Measurements from ENCODE around the gene SPON1.

Gene SPON1

DNA sequence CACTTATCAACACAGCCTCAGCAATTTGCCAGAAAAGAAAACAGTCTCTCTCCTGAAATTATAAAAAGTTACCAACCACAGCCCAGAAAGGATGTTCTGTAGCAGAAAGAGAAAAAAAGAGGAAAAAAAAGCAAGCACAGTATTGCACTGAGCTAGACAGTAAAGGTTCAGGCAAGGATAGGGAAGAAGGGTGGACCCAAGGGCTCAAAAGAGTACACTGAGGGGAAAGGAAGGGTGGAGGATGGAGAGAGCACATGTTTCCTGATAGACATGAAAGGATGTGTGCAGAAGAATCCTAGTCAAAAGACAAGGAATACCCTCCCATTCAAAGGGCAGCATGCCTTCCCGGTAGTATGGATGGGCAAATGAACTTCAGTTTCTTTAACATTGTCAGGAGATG is 337.4 kb downstream of the SPON1 start:
- DNase-seq = no peak

DNA sequence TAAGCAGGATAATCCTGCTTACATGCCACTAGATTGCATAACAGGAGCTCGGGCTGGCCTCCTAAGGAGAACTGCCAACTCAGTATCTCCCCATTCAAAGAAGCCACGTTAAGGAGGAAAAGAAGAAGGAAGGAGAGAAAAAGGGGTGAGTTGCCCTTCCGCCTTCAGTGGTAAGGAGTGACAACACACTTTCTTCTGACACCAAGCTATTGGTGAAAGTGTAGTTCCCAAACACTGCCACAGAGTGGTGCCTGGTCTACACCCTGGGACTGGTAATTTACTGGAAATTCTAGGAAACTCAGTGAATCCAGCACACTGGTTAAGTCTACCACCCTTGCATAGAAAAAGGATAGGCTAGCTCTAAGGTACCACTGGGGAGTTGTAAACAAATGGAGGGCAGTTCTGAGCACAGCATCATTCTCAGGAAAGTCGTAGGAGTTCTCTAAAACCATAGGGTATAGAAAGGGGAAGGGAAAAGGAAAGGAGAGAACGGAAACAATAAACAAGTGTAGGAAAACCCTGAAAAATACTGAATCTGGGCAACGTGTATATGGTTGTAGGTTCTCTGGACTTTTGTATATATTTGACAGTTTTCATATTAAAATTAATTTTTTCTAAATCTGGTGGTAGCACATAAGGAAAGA is 338.3 kb downstream of the SPON1 start:
- DNase-seq = peak; percentile 51

DNA sequence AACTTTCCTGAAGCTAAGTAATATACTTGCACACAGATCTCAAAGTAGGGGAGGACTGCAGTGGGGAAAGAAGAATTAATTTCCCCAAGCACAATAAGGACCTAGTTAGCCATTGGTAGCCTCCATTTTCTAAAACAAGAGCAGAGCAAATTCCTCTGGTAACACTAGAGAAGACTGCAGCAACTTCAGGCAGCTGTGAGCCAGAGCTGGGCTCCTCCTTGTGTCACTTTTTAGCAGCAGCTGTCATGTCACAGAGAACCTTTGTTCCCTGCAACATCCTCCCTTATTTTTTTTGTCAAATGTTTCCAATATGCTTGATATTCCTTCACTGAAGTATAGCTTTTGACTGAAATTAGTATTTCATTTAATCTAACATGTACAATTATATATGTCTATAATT is 342.1 kb downstream of the SPON1 start:
- DNase-seq = no peak

DNA sequence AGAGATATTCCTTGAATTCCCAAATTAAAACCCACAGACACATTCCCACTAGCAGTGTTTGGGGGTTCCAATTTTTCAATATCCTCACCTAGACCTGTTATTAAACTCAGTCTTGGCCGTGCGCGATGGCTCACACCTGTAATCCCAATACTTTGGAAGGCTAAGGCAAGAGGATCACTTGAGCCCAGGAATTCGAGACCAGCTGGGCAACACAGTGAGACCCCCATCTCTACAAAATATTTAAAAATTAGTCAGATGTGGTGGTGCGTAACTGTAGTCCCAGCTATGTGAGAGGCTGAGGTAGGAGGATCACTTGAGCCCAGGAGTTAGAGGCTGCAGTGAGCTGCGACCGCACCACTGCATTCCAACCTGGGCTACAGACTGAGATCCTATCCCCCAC is 343.1 kb downstream of the SPON1 start:
- DNase-seq = no peak

DNA sequence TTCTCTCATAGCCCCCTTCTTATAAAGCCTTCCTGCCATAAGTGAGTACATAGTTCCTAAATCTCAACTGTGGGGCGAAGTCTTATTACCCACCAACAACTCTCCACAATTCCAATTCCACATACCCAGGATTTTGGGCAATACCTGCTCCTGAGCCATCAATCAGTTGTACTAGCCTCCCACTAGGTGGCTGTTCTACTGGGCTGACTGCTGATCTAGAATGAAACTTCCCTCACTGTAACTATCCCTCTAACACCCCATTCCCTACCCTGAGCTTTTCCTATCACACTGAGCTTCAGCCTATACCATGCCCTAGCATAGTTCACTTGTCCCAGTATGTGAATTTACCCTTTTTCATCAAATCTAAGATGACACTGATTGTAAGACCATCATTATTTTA is 344.0 kb downstream of the SPON1 start:
- DNase-seq = no peak

DNA sequence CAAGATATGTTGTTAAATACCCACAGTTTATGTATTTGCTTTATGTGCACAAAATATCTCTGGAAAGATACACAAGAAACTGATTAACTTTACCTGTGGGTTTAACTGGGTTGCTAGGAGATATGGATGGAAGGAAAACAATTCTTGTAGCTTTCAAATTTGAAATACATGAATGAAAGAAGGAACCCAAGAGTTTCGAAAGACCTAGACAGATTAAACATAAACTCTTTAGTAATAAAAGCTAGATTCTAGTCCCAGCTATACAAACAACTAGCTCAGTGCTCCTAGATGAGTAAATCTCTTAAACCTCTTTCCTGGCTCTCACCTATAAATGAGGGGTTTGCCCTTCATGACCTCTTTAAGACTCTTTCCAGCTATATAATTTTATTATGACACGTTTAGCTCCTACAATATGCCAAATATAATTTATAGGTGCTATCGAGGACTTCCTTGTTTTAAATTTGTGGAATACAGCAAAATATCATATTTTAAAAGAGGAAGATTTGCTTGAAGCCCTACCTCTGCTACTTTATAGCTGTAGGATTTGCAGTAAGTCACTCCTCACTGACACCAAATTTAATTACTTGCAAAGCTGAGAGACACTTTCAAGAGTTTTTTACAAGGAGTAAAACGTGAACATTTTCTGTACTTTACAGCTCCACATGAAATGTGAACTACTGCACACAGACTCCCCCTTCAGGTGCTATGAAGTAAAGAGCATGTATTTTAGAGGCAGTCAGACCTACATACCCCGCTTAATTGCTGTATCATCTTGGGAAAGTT is 345.8 kb downstream of the SPON1 start:
- DNase-seq = peak; percentile 36

DNA sequence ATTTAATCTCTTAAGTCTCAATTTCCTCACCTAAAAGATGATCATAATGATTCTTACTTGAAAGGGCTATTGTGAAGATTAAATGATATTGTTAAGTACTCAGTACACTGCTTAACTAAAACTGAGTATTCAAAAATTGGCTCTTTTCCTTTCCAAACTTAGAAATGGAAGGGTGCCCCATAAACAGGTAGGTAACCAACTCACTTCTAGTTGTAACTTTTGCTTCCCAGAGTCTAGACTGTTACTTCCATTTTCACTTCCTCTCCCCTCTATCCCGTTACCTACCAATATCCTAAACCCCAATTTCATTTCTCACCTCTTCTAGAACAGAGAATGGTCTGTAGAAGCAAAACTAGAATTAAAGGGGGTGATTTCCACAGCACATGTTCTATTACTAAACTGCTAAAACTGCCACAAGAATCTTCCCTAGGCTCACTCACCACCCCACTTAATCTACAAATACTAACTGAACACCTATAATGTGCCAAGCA is 346.4 kb downstream of the SPON1 start:
- no peak for DNase-seq

DNA sequence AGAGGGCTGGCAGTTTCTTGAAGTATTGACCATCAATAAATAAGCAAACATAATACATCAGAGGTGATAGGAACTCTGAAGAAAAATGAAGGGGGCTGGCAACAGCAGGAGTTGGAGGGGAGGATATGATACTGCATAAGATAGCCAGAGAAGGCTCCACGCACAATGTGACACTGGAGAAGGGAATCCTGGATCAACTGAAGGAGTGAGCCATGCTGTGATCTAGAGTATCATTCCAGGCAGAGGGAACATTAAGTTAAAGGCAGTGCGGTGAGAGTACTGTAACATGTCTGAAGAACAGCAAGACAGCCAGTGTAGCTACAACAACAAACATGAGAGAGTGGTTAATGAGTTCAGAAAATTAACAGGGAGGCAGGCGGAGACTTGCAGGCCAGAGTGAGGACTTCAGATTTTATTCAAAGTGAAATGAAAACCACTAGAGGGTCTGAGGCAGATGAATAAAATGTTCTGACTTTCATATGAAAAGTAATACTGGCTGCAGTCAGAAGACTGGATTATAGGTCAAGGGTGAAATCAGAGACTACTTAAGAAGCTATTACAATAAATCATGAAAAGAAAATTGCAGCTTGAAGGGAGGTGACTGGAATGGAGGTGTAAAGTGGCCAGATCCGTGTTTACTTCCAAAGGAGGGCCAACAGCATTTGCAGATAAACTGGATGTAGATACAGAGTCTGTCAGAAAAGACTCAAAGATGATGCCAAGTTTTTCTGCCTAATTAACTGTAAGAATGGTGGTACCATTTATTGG is 347.1 kb downstream of the SPON1 start:
- no peak for DNase-seq

DNA sequence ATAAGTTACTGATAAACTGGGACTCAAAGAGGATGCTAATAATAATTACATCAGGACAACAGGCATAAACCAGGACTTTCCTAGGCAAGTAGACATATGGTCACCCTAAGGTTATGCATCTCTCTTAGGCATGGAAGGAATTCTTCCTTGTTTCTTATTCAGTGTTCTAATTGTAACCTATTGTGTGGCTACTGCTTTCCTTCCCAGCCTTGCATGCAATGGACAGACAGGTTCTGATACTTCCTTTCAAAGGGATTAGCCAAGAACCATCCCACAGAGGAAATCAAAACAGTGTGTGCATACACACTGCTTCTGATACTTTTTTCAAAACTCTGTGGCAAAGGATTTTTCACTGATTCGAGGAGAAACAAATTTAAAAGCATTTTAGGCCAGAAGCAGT is 348.2 kb downstream of the SPON1 start:
- DNase-seq = no peak

DNA sequence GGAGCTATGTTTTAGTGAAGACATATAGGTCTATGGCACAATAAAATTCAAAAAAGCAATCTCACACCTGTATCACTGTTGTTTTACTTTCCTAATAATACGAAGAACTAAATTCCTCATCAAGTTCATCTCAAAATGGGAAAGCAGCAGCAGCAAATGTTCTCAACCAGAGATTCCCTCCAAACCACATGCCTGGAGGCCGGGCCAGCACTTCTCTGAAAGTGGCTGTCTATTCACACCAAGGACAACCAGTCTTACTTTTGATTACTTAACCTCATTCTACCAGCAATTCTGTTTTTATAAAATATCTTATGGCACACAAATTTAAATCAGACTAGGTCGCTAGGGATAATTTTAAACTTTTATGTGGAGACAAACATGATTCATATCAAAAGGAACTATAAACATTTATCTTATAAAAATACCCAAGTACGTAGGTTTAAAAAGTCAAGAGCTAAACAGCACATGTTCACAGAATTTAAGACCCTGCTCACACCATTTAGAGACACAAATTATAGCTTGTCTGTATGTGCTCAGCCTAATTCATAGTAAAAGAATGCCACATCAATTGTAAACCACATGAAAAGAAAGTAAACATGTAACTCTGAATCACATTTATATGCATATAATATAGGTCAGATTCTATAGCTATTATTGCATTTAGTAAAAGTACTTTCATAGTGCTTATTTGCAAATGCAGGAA is 350.4 kb downstream of the SPON1 start:
- DNase-seq = no peak

DNA sequence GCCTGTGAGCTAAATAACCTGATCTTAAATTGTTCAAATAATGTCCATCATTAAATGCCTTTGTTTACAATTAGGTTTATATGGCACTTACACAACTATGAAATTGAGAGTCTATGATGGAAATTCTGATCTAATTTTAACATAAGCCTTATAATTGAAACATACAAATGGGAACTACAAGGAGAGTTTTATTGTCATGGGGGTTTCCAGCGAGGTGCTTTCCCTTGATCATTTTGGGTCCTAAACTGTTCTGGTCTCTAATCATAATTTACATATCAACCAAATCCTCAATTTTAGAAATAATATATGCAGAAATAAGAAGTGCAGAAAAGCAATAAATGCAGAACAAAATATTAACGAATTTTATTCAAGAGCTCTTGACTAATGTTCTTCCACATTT is 351.6 kb downstream of the SPON1 start:
- DNase-seq = peak; percentile 14

DNA sequence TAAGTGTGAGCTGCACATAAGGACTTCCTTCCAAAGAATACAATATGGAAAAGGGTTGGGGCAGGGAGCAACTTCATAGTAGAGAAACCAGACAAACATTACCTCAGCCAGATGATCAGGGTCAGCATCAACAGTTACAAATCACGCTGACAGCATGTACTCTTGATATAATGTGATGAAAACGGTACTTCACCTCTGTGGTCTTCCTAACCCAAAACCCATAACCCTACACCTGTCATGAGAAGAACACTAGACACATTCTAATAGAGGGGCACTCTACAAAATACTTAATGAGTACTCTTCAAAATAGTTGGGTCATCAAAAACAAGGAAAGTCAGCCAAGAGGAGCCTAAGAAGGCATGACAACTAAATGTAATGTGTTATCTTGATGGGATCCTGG is 352.6 kb downstream of the SPON1 start:
- no peak for DNase-seq
